GM23248 (cell line): ENCODE measurements around the gene MYCBP2. TPM values are rescaled to one million over a fixed set of nuclear protein-coding genes. Genes with fewer than 3 reads are reported as not detected.

Experiments used
- DNase-seq: peaks from one replicate; pipeline ENCODE4 v3.0.0-alpha.2; 2015
- H2AFZ ChIP-seq: fragments of 200-600 bp; sonication (generic); 2 replicates; pipeline ENCODE4 v1.6.1; 2016; ENCODE audit warnings: antibody characterized with exemption
- H3F3A ChIP-seq: fragments of 200-600 bp; sonication (generic); 2 replicates; pipeline ENCODE4 v1.6.1; 2016; ENCODE audit warnings: mild to moderate bottlenecking, antibody characterized with exemption, mixed run types; ENCODE audit not compliant: insufficient read depth
- H3K27ac ChIP-seq: fragments of 200-600 bp; sonication (generic); 2 replicates; pipeline ENCODE4 v1.5.1; 2016; ENCODE audit warnings: mild to moderate bottlenecking
- H3K27me3 ChIP-seq: fragments of 200-600 bp; sonication (generic); replicated peaks from 2 replicates; pipeline ENCODE4 v1.6.1; 2016; ENCODE audit warnings: mild to moderate bottlenecking; ENCODE audit not compliant: insufficient read depth
- H3K36me3 ChIP-seq: fragments of 200-600 bp; sonication (generic); 2 replicates; pipeline ENCODE4 v1.6.1; 2016; ENCODE audit warnings: low read depth, mild to moderate bottlenecking
- H3K4me1 ChIP-seq: fragments of 200-600 bp; sonication (generic); 2 replicates; pipeline ENCODE4 v1.6.1; 2016; ENCODE audit warnings: mild to moderate bottlenecking; ENCODE audit not compliant: insufficient read depth
- H3K4me2 ChIP-seq: fragments of 200-600 bp; sonication (generic); one replicate; pipeline ENCODE4 v1.6.1; 2016; ENCODE audit warnings: mild to moderate bottlenecking; ENCODE audit not compliant: unreplicated experiment
- H3K4me3 ChIP-seq: fragments of 200-600 bp; sonication (generic); 2 replicates; pipeline ENCODE4 v1.5.1; 2016; ENCODE audit warnings: mild to moderate bottlenecking
- H3K79me2 ChIP-seq: fragments of 200-600 bp; sonication (generic); 2 replicates; pipeline ENCODE4 v1.6.1; 2016; ENCODE audit warnings: mild to moderate bottlenecking; ENCODE audit not compliant: insufficient read depth
- H3K9ac ChIP-seq: fragments of 200-600 bp; sonication (generic); 2 replicates; pipeline ENCODE4 v1.6.1; 2016; ENCODE audit warnings: mild to moderate bottlenecking
- H3K9me2 ChIP-seq: fragments of 200-600 bp; sonication (generic); 2 replicates; pipeline ENCODE4 v1.6.1; 2016; ENCODE audit warnings: mixed run types, mild to moderate bottlenecking, moderate library complexity; ENCODE audit not compliant: insufficient read depth
- H3K9me3 ChIP-seq: fragments of 200-600 bp; sonication (generic); one replicate; pipeline ENCODE4 v1.6.1; 2017; ENCODE audit warnings: low read depth
- H4K20me1 ChIP-seq: fragments of 200-600 bp; sonication (generic); 2 replicates; pipeline ENCODE4 v1.6.0; 2016; ENCODE audit not compliant: insufficient read depth
- EZH2 ChIP-seq: fragments of 200-600 bp; sonication (generic); IDR thresholded peaks from 2 replicates; pipeline ENCODE4 v1.6.1; 2018; ENCODE audit warnings: antibody characterized with exemption, mild to moderate bottlenecking; ENCODE audit not compliant: insufficient read depth, poor library complexity, severe bottlenecking
- EZH2phosphoT487 ChIP-seq: fragments of 200-600 bp; sonication (generic); IDR thresholded peaks from 2 replicates; pipeline ENCODE4 v1.6.1; 2018; ENCODE audit warnings: antibody characterized with exemption, moderate library complexity, mild to moderate bottlenecking, low read depth; ENCODE audit not compliant: insufficient read depth
- WGBS, 2 experiments: methylation state at CpG; one replicate each; pipeline ENCODE4 v1.1.6; 2015 to 2017; ENCODE audit warnings: low lambda C conversion rate in 2 of 2, low coverage in 1 of 2; ENCODE audit errors: missing lambda C conversion rate in 2 of 2; 5-methylcytosine and 5-hydroxymethylcytosine counted together
- in situ Hi-C: fragments of 300-500 bp; cut with MboI; formaldehyde crosslinking; loops from 2 replicates; pipeline ENCODE4 v1.15.0; 2020
- polyA plus RNA-seq: library from polyadenylated mRNA; unstranded; fragments of >200 nt; fragmentation: Nextera tagmentation; extraction: Ambion mirVana; gene quantifications from 2 replicates; pipeline ENCODE4 v1.2.1, GENCODE V29; 2016
- total RNA-seq: library from RNA; depleted of rRNA; stranded (reverse); fragments of >200 nt; shearing (Covaris generic); gene quantifications from 2 replicates; pipeline ENCODE4 v1.2.3, GENCODE V29; 2014

Gene MYCBP2
- total and polyA plus RNA-seq, 2 experiments from 2014 or later: 27.4 to 61.8 TPM

DNA sequence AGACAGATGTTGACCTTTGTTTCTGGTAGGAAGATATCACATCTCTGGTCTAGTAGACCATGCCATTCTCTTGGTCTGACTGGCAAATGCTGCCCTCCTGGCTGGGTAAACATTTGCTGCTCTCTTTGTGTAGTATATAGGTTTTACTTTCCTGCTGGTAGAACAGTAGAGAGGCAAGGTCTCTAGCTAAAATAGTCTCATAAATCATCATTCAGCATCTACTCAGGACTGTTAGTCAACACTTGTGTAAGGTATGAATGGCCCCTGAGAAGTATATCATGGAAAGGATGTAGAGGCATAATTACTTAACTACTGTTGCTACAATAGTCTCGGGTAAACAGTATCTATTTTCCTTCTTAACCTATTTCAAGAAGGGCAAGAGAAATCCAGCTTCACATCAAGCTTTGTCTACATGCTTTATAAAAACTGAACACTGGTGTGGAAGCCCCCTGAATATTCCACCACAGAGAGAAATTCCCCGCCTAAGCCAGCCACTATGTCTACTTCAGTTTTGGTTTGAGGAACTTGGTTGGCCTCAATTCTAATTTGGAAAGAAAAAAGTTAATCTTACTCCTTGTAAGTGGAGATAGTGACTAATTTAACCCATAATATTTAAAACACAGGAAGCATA lies 18.4 kb upstream of the MYCBP2 start:
- no peaks in the 10 kb centered on the region for H4K20me1 ChIP-seq
- no peaks in the 10 kb centered on the region for H3K36me3 ChIP-seq
- H3K9me2 ChIP-seq: no peaks in the 10 kb centered on the region
- no peak overlapping the region for H2AFZ ChIP-seq
- no peak for TF ChIP-seq EZH2
- no peak for TF ChIP-seq EZH2phosphoT487
- H3K4me2 ChIP-seq: no peak overlapping the region
- no peak overlapping the region for H3K27ac ChIP-seq
- H3K9ac ChIP-seq: no peak overlapping the region
- H3K27me3 ChIP-seq: no peaks in the 10 kb centered on the region
- no peak for DNase-seq
- no peaks in the 10 kb centered on the region for H3F3A ChIP-seq
- H3K79me2 ChIP-seq: no peaks in the 10 kb centered on the region
- H3K4me1 ChIP-seq: no peaks in the 10 kb centered on the region
- WGBS, 2 experiments: 85 to 91% methylated on average over 2 of the region's 2 CpGs
- in situ Hi-C loops: no loop called here
- no peak overlapping the region for H3K4me3 ChIP-seq
- H3K9me3 ChIP-seq: no peaks in the 10 kb centered on the region

DNA sequence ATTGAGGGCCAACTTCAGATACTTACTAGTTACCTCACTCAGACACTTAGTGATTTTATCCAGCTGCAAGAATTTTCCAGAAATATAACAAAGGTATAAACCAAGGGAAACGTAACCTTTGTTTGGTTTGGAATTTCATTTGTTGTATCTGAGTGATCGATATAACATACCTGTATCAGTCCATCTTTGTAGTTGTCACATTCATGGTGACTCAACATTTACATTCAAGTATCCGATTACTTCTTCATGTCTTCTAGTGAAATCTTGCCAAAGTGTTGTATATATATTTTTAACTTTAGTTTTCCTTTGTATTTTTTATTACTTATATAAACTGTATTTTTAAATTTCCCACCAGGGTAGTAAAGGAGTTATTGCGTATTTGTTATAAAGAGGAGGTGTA lies 16.9 kb upstream of the MYCBP2 start:
- Histone ChIP-seq H3K4me3 (no peak overlapping the region), H3K4me2 (no peak overlapping the region), H3K27ac (no peak overlapping the region), H3K4me1 (no peaks in the 10 kb centered on the region), H3F3A (no peaks in the 10 kb centered on the region), H3K9me2 (no peaks in the 10 kb centered on the region), H3K9me3 (no peaks in the 10 kb centered on the region), H3K27me3 (no peaks in the 10 kb centered on the region), H3K79me2 (no peaks in the 10 kb centered on the region), H4K20me1 (no peaks in the 10 kb centered on the region), H2AFZ (no peak overlapping the region), H3K36me3 (no peaks in the 10 kb centered on the region), H3K9ac (no peak overlapping the region)
- in situ Hi-C loops: no loop called here
- DNase-seq: no peak
- TF ChIP-seq EZH2phosphoT487: no peak
- no peak for TF ChIP-seq EZH2
- 74 to 75% methylated on average over 4 of the region's 4 CpGs for WGBS, 2 experiments

DNA sequence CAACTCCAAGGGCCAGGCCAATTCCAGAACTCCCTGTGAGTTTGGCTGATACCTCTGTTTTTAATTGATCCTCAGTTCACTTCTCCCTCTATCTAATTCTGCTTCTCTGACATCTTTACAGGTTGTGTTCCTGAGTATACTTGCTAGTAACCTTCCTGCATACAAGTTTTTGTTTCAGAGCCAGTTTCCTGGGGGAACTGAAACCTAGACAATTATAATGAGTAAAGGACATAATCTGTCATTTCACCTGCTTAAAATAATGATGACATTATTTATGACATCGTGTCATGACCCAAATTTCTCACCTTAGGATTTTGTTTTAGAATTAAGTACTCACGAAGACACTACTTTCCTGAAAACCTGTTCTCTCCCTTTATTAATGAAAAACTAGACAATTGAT lies 12.5 kb upstream of the MYCBP2 start:
- WGBS, 2 experiments: 42 to 50% methylated on average over 2 of the region's 2 CpGs
- in situ Hi-C loops: no loop called here
- H3K9me2 ChIP-seq: no peaks in the 10 kb centered on the region

GRCh38 chr13:77338961-77339401 lies 12.1 kb upstream of the MYCBP2 start:
- no peaks in the 10 kb centered on the region for H3K9me3 ChIP-seq
- H3F3A ChIP-seq: no peaks in the 10 kb centered on the region
- no peaks in the 10 kb centered on the region for H3K27me3 ChIP-seq
- no peaks in the 10 kb centered on the region for H3K9me2 ChIP-seq
- no peak overlapping the region for H3K4me3 ChIP-seq
- in situ Hi-C loops: no loop called here
- no peak overlapping the region for H2AFZ ChIP-seq
- H3K4me2 ChIP-seq: no peak overlapping the region
- no peak for DNase-seq
- H3K79me2 ChIP-seq: no peaks in the 10 kb centered on the region
- 74 to 76% methylated on average over 6 of the region's 6 CpGs for WGBS, 2 experiments
- TF ChIP-seq EZH2phosphoT487 (no peak), EZH2 (no peak)
- H3K27ac ChIP-seq: no peak overlapping the region
- H3K36me3 ChIP-seq: no peaks in the 10 kb centered on the region
- no peaks in the 10 kb centered on the region for H3K4me1 ChIP-seq
- H4K20me1 ChIP-seq: no peaks in the 10 kb centered on the region
- H3K9ac ChIP-seq: no peak overlapping the region

More for the DNA sequence above, 12.5 kb upstream of the MYCBP2 start:
- no peak for TF ChIP-seq EZH2phosphoT487
- no peak for TF ChIP-seq EZH2
- Histone ChIP-seq H3K4me1 (no peaks in the 10 kb centered on the region), H3F3A (no peaks in the 10 kb centered on the region), H3K27ac (no peak overlapping the region), H3K79me2 (no peaks in the 10 kb centered on the region), H3K9me3 (no peaks in the 10 kb centered on the region), H3K4me3 (no peak overlapping the region), H3K36me3 (no peaks in the 10 kb centered on the region), H4K20me1 (no peaks in the 10 kb centered on the region), H3K4me2 (no peak overlapping the region), H3K9ac (no peak overlapping the region), H2AFZ (no peak overlapping the region), H3K27me3 (no peaks in the 10 kb centered on the region)
- DNase-seq: no peak

DNA sequence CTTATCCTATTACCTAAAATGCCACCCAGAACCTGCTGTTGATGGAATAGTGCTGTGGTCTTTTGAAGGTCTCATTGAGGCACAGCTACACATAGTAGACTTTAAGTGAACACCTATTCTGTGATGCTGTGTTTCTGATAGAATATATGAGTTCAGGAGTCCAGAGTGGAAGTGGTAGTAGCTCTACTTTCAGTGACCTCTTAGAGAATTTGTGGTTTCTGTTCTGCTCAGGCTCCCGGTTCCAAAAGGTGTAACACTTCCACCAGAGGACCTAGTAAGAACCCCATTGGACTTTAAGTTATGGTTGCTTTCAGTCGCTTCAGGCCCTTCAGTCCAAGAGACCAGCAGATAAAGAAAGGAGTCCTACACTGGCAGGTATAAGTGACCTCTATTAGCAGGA lies 11.4 kb upstream of the MYCBP2 start:
- no peak for DNase-seq
- TF ChIP-seq EZH2 (no peak), EZH2phosphoT487 (no peak)
- no peaks in the 10 kb centered on the region for H3K9me3 ChIP-seq
- no peaks in the 10 kb centered on the region for H3F3A ChIP-seq
- H2AFZ ChIP-seq: no peak overlapping the region
- no peaks in the 10 kb centered on the region for H3K9me2 ChIP-seq
- H3K9ac ChIP-seq: no peak overlapping the region
- H3K36me3 ChIP-seq: no peaks in the 10 kb centered on the region
- no peaks in the 10 kb centered on the region for H4K20me1 ChIP-seq
- no peak overlapping the region for H3K27ac ChIP-seq
- 73 to 79% methylated on average over 2 of the region's 2 CpGs for WGBS, 2 experiments
- H3K27me3 ChIP-seq: no peaks in the 10 kb centered on the region
- H3K4me2 ChIP-seq: no peak overlapping the region
- H3K4me3 ChIP-seq: no peak overlapping the region
- no peaks in the 10 kb centered on the region for H3K4me1 ChIP-seq
- H3K79me2 ChIP-seq: no peaks in the 10 kb centered on the region
- in situ Hi-C loops: no loop called here
